GM12874 (cell line): Measurements from ENCODE around the gene ARHGAP9.

Experiments
- CTCF ChIP-seq: IDR thresholded peaks from 2 replicates; pipeline ENCODE4 v1.5.1; 2011; ENCODE audit warnings: low read depth, mild to moderate bottlenecking, control low read depth, low read length, moderate library complexity; ENCODE audit not compliant: insufficient read depth

The ARHGAP9 gene

GRCh38 chr12:57438400-57438799 lies 41.3 kb downstream of the ARHGAP9 start:
- no peak for TF ChIP-seq CTCF

- no peak for TF ChIP-seq CTCF
Observed at GRCh38 chr12:57435293-57435692, 44.4 kb downstream of the ARHGAP9 start.

- no peak for TF ChIP-seq CTCF
Observed at GRCh38 chr12:57434517-57435223, 45.0 kb downstream of the ARHGAP9 start, which contains the start of gene INHBC. TSS of gene INHBC (plus strand) at chr12:57434784. CDS start at chr12:57434887, 103 bp downstream.

GRCh38 chr12:57433370-57433769 lies 46.3 kb downstream of the ARHGAP9 start:
- no peak for TF ChIP-seq CTCF

- TF ChIP-seq CTCF: no peak
Observed at GRCh38 chr12:57431654-57432188, 47.9 kb downstream of the ARHGAP9 start.

- no peak for TF ChIP-seq CTCF
Observed at GRCh38 chr12:57430931-57431566, 48.6 kb downstream of the ARHGAP9 start, which contains the start of gene R3HDM2. TSS of gene R3HDM2 (minus strand) at chr12:57431043. CDS start at chr12:57310428, 120,615 bp downstream.

GRCh38 chr12:57430112-57430930 lies 49.3 kb downstream of the ARHGAP9 start:
- peak; percentile 18; the same call in 1 of the 2 replicates for TF ChIP-seq CTCF
